Panc1 (cell line): ENCODE measurements around the gene NGB.

Source experiments
- CTCF ChIP-seq: fragments of 450-650 bp; IDR thresholded peaks from 2 replicates; pipeline ENCODE4 v1.5.1; 2017; ENCODE audit warnings: mild to moderate bottlenecking
- POLR2AphosphoS5 ChIP-seq: IDR thresholded peaks from 2 replicates; pipeline ENCODE4 v1.6.1; 2012; ENCODE audit warnings: mild to moderate bottlenecking, low read depth, low read length, moderate library complexity
- REST ChIP-seq, 2 experiments: IDR thresholded peaks; 2 replicates each; pipeline ENCODE4 v1.6.1; 2011 to 2012; ENCODE audit warnings: low read depth in 2 of 2, control low read depth in 1 of 2, low read length in 1 of 2, mild to moderate bottlenecking in 1 of 2, moderate library complexity in 1 of 2; ENCODE audit not compliant: insufficient read depth in 1 of 2
- SIN3A ChIP-seq: IDR thresholded peaks from 2 replicates; pipeline ENCODE4 v1.6.1; 2012; ENCODE audit warnings: low read depth, mild to moderate bottlenecking, low read length, moderate library complexity, borderline replicate concordance; ENCODE audit not compliant: insufficient read depth

DNA sequence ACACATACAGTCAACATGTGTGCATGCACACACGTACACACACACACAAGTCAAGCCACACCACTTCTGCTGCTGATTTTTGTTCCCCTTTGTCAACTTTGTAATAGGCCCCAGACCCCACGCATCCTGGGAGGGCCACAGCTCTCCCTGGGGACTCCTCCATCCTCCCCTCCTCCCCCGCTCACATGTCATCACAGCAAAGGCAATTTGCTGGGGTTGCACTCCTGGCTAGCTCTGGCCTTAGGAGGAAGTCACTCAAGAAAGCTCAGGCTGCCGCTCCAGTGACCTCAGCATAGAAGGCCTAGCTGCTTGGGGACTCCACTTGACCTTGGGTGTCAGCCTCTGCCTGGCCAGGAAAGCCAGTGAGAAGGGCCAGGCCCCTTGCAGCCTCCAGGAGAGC is 27.2 kb downstream of the NGB start:
- no peak for TF ChIP-seq POLR2AphosphoS5
- no peak for TF ChIP-seq CTCF
- TF ChIP-seq SIN3A: no peak
- TF ChIP-seq REST (IDR thresholded peaks at IDR 0.05; ENCODE audit: insufficient read depth in 1 of 2, low read depth in 2 of 2, low read length in 1 of 2): no peak
